A549 (cell line): Measurements from ENCODE around the gene C16orf46.

ENCODE experiments used
- FOSB ChIP-seq: fragments of 250-450 bp; sonication (Bioruptor Pico); IDR thresholded peaks from 2 replicates; pipeline ENCODE4 v1.5.0; 2020; ENCODE audit warnings: mild to moderate bottlenecking, moderate library complexity
- POLR2A ChIP-seq: IDR thresholded peaks from 2 replicates; pipeline ENCODE4 v1.6.1; 2012; ENCODE audit warnings: mild to moderate bottlenecking, low read length
- RFX5 ChIP-seq: fragments of 450-650 bp; IDR thresholded peaks from 2 replicates; pipeline ENCODE4 v1.7.1; 2014; ENCODE audit warnings: antibody characterized with exemption, mild to moderate bottlenecking, moderate library complexity
- TF ChIP-seq, protein P1 (sequence below): fragments of >200 bp; sonication (Bioruptor Twin); formaldehyde crosslinking; IDR thresholded peaks from 3 replicates; pipeline ENCODE4 v1.5.1; 2016

DNA sequence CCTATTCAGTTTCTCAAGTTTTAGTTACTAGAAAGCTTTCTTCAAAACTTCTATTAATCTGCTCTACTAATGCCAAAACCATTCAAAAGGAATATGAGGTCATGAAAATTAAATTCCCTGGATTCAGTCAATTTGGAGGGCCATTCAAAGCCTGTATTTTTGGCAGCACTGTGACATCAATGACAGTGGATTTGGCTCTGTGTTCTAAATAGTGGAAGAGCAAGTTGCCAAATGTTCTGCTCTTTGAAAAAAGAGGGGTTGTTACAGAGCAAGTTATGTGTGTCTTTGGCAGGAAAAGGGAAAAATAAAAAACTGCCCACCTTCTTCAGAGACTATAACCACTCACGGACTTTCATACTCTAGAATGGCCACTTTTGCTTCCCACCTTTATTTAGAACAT is 3.2 kb upstream of the C16orf46 start:
- TF ChIP-seq POLR2A (no peak), FOSB (CRISPR knock-in tag) (no peak), RFX5 (no peak)
- TF ChIP-seq, protein P1, sequence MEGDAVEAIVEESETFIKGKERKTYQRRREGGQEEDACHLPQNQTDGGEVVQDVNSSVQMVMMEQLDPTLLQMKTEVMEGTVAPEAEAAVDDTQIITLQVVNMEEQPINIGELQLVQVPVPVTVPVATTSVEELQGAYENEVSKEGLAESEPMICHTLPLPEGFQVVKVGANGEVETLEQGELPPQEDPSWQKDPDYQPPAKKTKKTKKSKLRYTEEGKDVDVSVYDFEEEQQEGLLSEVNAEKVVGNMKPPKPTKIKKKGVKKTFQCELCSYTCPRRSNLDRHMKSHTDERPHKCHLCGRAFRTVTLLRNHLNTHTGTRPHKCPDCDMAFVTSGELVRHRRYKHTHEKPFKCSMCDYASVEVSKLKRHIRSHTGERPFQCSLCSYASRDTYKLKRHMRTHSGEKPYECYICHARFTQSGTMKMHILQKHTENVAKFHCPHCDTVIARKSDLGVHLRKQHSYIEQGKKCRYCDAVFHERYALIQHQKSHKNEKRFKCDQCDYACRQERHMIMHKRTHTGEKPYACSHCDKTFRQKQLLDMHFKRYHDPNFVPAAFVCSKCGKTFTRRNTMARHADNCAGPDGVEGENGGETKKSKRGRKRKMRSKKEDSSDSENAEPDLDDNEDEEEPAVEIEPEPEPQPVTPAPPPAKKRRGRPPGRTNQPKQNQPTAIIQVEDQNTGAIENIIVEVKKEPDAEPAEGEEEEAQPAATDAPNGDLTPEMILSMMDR = no peak
